ENCODE measurements around the gene KIFC3.
A peak's percentile ranks its signal among the peaks of the same experiment; 100 is the strongest.
"Not testable (repeated sequence)": the region's sequence is repeated elsewhere in the genome, so short reads cannot be mapped to it uniquely, and the experiment has no call there.

Gene KIFC3

GRCh38 chr16:57784334-57784733 is 18.0 kb downstream of the KIFC3 start:
- no peak for DNase-seq

DNA sequence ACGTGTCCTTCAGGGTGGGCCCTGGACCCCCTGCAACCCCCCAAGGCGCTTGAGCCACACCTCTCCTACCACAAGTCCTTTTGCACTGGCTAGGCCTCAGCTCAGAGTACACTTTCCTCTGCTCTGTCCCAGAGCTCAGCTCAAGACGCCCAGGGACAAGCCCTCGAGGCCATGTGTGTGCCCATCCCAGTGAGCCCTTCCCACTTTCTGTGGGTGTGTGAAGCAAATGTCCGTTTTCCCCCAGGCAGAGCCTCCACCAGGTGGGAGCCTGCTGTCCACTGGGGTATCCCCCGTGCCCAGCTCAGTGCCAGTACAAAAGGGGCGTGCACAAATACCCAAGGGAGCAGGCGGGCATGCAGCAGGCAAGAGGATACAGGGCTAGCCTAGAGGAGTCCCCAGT is 18.4 kb downstream of the KIFC3 start:
- DNase-seq, result no peak

DNA sequence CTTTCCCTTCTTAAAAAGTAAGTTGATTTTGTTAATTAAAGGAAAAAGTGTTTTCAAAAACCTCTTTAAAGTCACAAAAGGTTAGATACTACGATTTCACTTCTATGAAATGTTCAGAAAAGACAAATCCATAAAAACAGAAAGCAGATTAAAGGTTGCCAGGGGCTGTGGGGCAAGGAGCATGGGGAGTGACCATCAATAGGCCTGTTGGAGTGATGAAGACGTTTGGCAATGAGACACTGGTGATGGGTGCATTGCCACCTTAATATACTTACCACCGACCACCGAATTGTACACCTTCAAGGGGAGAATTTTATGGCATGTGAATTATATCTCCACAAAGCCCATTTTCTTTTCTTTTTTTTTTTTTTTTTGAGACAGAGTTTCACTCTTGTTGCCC is 19.2 kb downstream of the KIFC3 start:
- no peak for DNase-seq

DNA sequence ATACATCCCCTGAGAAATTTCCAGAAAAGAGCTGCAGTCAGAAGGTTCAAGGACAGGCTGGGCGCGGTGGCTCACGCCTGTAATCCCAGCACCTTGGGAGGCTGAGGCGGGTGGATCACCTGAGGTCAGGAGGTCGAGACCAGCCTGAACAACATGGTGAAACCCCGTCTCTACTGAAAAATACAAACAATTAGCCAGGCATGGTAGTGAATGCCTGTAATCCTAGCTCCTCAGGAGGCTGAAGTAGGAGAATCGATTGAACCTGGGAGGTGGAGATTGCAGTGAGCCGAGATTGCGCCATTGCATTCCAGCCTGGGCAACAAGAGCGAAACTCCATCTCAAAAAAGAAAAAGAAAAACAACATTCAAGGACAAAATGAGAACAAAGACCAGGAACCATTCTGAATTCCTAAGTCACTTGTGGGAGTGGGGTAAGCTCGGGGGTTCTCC is 19.7 kb downstream of the KIFC3 start:
- DNase-seq, result not testable (repeated sequence)

DNA sequence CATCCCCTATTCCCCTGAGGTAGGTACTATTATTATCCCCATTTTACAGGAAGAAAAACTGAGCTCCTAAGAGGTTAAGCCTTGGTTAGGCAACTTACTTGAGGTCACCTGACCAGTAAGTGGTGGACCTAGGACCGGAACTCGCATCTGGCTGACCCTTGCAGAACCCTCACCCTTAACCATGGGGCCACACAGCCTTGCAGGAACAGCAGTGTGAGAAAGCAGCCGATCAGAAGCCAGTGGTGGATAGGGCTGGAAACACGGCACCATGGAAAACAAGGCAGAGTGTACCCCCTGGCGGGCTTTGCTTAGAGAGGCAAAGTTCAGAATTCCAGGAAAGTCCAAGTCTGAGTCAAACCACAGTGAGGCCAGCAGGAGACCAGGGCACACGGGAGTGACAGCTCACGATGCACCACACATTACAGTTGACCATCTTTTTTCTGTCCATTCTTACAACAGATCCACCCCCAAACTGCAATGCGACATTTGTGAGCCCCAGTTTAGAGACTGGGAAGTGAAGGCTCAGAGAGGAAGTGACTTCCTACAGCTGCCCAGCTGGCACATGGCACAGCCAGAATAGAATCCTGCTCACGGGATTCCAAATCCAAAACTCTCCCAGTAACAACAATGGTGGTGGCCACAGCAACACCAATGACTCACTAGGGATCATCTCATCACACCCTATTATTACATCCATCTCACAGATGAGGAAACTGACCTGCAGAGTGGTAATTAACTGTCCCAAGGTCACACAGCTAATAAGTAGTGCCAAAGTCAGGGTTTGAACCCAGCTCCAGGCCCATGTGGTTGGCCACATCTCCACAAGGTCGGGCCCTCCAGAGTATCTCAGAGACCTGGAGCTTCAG is 20.3 kb downstream of the KIFC3 start:
- DNase-seq, result no peak

DNA sequence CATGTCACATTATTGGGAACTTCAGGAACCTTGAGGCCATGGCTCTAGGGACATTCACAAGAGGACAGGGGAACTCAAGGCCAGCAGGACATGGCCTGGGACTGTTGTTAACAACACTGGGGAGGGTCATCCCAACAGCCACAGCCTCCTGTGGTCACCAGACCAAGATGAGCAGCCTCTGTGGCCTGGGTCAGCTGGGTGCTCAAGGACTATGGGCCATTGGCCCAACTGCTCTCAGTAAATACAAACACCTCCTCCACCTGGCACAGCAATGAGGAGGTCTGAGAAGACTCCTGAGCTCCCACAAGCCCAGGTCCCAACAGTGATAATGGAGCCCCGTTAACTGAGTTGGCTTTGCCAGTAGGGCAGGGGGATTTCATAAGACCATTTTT is 20.9 kb downstream of the KIFC3 start:
- DNase-seq, result no peak

- not testable (repeated sequence) for DNase-seq
Observed at GRCh38 chr16:57779836-57780235, 22.5 kb downstream of the KIFC3 start.

- no peak for DNase-seq
Observed at GRCh38 chr16:57778658-57779057, 23.6 kb downstream of the KIFC3 start.

GRCh38 chr16:57775661-57776469 is 26.4 kb downstream of the KIFC3 start:
- no peak for DNase-seq

GRCh38 chr16:57774705-57775285 is 27.5 kb downstream of the KIFC3 start:
- DNase-seq, result no peak

GRCh38 chr16:57773655-57774295 is 28.5 kb downstream of the KIFC3 start:
- no peak for DNase-seq

DNA sequence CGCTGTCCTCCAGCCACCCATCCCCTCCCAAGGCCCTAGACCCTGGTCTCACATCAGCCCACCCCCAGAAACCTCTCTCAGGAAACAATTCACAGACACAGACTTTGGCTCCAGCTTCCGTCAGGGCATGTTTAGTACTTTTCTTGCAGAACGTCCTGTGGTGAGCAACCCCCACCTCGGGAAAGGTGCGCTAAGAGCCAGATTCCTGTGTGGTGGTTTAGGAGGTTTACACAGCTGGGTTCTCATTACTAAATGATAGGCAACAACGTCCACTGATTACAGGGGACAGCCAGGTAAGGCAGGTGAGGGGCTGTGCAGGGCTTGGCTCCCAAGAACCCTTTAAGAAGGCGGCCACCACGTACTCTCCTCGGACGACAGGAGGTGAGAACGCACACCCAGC is 29.3 kb downstream of the KIFC3 start:
- DNase-seq, result no peak

DNA sequence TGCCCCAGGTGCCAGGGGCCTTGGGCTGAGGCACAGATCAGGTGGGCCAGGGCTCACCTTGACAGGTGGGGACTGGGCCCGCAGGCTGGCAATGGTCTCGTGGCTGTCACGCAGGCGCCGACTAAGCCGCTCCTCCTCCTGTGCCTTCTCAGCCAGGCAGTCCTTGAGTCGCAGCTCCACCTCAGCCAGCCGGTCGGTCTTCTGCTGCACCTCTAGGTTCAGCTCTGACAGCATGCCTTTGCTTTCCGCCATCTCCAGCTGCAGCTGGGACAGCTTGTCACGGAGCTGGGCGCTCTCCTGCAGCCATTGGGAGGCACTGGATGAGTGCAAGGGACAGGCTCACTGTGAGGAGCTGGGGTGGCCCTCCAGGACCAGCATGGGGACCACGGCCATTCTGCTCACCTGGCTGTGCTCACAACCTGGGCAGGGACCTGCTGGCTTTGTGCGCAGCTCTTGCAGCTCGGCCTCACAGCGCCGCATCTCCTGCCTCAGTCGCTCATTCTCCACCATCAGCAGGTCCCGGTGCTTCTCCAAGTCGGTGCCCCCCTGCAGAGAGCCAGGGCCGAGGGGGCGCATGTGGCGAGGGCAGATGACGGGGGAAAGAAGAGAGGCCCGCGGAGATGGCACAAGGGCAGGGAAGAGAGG is 31.0 kb downstream of the KIFC3 start:
- no peak for DNase-seq

GRCh38 chr16:57770361-57770760 is 31.9 kb downstream of the KIFC3 start:
- no peak for DNase-seq

DNA sequence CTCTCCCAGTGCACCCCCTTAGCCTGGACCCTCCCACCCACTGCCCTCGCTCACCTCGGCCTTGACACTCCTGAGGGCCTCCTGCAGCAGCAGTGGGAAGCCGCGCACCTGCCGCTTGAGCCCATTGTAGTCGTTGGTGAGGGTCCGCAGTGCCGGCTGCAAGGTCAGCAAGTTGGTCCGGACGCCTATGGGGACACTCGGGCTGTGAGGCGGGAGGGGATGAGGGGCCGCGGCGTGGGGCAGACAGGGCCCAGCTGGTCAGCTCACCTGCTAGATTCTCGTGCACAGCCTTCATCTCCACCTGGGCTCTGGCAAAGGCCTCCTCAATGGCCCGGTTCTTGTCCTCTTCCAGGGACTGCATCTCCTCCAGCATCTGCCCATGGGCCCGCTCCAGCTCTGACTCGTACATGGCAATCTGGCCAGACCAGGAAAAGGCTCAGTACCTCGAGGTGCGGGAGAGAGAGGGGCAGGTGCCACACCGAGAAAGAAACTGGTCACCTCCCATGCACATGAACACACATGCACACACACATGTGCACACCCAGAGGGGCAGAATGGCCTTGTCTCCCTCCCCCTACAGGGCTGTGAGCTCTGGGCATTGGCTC is 32.6 kb downstream of the KIFC3 start:
- no peak for DNase-seq

- DNase-seq, result no peak
Observed at GRCh38 chr16:57766714-57767348, 35.5 kb downstream of the KIFC3 start.

DNA sequence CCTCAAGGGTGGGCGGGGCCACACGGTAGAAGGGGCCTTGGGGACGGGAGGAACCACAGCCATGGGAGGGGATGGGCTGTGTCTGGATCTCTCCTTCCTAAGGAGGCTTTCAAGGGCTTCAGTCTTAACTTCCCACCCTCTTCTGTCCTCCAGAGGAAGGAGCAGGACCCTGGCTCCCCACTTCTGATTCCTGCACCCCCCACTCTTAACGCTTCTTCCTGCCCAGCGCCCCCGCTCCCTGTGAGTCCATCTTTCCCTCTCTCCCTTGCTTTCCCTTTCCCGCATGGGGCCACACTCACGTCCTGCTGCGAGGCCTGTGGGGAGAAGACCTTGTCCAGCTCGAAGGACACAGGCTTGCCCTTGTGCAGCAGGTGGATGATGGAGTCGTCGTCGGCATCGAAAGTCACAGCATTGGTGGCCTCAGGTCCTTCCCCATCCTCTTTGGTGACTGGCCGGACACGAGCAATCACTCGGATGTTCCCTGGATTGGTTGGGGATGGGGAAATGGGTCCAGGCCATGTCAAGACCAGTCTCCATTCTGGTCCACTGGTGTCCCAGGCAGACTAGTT is 37.0 kb downstream of the KIFC3 start:
- no peak for DNase-seq

- peak; percentile 5 to 27 for DNase-seq
Observed at GRCh38 chr16:57764341-57765159, 37.7 kb downstream of the KIFC3 start.

DNA sequence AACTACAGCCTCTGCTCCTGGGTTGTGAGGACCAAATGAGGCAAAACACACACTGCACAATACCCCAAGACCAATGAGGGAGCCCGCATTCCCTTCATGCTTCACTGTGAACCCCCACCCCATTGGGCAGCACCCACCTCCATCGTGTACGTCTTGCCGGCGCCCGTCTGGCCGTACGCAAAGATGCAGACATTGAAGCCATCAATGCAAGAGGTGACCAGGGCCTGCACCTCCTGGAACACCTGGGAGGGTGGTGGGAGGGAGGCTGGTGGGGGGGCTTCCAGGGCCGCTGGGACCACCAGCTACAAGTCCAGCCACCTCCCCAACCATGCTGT is 38.3 kb downstream of the KIFC3 start:
- no peak for DNase-seq

DNA sequence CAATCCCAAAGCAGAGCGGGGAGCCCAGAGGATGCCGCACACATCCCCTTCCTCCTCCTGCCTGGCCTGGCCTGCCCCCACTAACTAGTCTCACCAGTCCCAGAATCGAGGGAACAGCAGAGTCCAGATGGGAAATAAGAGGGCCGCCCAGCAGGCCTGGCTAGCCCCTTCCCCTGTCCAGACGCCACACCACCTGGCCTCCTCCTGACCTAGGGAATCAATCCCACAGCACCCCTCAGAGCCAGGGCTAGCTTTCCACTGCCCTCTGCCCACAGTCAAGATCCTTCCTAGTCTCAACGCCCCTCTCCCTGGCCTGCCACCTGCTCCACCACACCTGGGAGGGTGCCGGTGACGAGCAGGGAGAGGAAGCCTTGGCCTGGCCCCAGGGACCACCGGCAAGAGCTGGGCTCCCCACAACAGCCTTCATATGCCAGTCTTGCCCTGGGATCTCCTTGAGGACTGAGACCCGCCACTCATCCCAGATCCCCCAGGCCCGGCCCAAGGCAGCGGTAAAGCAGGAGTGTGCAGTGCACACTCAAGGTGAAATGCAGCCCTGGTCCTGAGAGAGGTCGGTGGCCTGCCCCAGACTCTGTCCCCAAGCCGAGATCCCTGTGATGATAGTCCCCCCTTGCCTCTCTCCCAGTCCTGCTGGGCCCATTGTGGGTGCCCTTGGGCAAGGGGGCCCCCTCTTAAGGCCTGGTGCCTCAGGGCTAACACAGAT is 38.8 kb downstream of the KIFC3 start:
- DNase-seq, result no peak

All from bone marrow (tissue), 2 donors.